GM23248 (cell line): ENCODE measurements around the gene DOK6.

ENCODE experiments used
- EZH2 ChIP-seq: fragments of 200-600 bp; sonication (generic); IDR thresholded peaks from 2 replicates; pipeline ENCODE4 v1.6.1; 2018; ENCODE audit warnings: antibody characterized with exemption, mild to moderate bottlenecking; ENCODE audit not compliant: insufficient read depth, poor library complexity, severe bottlenecking
- EZH2phosphoT487 ChIP-seq: fragments of 200-600 bp; sonication (generic); IDR thresholded peaks from 2 replicates; pipeline ENCODE4 v1.6.1; 2018; ENCODE audit warnings: antibody characterized with exemption, moderate library complexity, mild to moderate bottlenecking, low read depth; ENCODE audit not compliant: insufficient read depth

GRCh38 chr18:69380324-69380723 is 20.4 kb upstream of the DOK6 start:
- no peak for TF ChIP-seq EZH2
- no peak for TF ChIP-seq EZH2phosphoT487
